ENCODE data around the gene OR9Q2. TPM values are rescaled to one million over a fixed set of nuclear protein-coding genes. Genes with fewer than 3 reads are reported as not detected.
"Not testable (repeated sequence)": the region's sequence is repeated elsewhere in the genome, so short reads cannot be mapped to it uniquely, and the experiment has no call there.

OR9Q2 gene
- total RNA-seq, 4 donors from 2014 or later = not detected

DNA sequence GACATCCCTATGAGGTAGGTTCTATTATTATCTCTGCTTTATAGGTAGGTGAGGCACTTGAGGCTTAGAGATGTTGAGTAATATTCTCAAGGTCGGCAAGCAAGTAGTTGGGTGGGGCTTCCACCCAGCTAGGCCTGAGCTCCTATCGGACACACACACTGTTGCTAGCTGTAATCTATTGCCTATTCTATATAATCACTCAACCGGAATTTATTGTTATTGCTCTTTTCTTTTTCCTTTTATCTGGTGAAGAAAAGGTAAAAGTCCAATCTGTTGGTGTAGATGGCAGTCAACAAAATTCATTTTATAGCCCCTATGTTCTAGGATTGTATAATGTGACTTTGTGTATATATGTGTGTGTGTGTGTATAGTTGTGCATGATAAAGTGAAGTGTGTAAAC, 3.4 kb downstream of the OR9Q2 start:
- 82 to 83% methylated on average over 3 of the region's 3 CpGs for WGBS, 2 donors (ENCODE audit: low coverage in 1 of 2)
- no peak overlapping the region for H3K4me3 ChIP-seq
- H3K36me3 ChIP-seq = no peaks in the 10 kb centered on the region
- H3K4me1 ChIP-seq = no peaks in the 10 kb centered on the region
- no peaks in the 10 kb centered on the region for H3K9me3 ChIP-seq
- H3K27ac ChIP-seq = no peak overlapping the region
- H3K27me3 ChIP-seq = no peaks in the 10 kb centered on the region
- no peak for TF ChIP-seq EP300 (IDR thresholded peaks at IDR 0.05)
- no peak for TF ChIP-seq CTCF (IDR thresholded peaks at IDR 0.05)
- no peak for TF ChIP-seq POLR2A (IDR thresholded peaks at IDR 0.05)
- no peak for TF ChIP-seq POLR2AphosphoS5 (IDR thresholded peaks at IDR 0.05)
- ATAC-seq = no peak

DNA sequence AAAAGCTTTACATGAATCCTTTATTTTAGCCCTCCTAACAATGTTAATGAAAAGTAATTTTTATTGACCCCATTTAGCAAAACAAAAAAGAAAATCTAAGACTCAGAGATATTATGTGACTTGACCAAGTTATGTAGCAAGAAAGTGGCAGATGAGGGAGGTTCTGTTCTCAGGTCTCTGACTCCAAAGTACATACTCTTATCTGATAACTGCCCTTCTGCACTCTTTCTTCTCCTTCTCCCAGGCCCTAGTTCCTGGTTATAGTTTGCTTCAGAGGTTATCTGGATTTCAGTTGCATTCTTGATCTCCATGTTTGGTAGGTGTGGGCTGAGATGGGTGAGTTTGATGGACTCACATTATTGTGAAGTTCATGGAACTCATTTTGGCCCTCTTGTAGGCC, 4.5 kb downstream of the OR9Q2 start:
- no peak for ATAC-seq
- Histone ChIP-seq H3K27me3 (no peaks in the 10 kb centered on the region), H3K4me1 (no peaks in the 10 kb centered on the region), H3K27ac (no peak overlapping the region), H3K9me3 (no peaks in the 10 kb centered on the region), H3K4me3 (no peak overlapping the region), H3K36me3 (no peaks in the 10 kb centered on the region)
- TF ChIP-seq EP300 (IDR thresholded peaks at IDR 0.05) (no peak), POLR2AphosphoS5 (IDR thresholded peaks at IDR 0.05) (no peak), CTCF (IDR thresholded peaks at IDR 0.05) (no peak), POLR2A (IDR thresholded peaks at IDR 0.05) (no peak)

DNA sequence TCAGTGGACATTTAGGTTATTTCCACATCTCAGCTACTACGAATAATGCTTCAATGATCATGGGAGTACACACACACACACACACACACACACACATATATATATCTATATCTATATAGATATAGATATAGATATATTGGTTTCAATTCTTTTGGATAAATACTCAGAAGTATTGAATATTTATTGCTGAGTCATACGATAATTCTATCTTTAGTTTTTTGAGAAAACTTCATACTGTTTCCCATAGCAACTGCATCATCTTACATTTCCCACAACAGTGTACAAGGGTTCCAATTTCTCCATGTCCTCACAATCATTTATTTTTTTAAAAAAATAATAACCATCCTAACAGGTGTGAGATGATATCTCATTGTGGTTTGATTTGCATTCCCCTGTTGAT, 7.1 kb downstream of the OR9Q2 start:
- Histone ChIP-seq H3K4me3 (no peak overlapping the region), H3K27ac (no peak overlapping the region), H3K27me3 (no peaks in the 10 kb centered on the region), H3K4me1 (no peaks in the 10 kb centered on the region), H3K36me3 (no peaks in the 10 kb centered on the region), H3K9me3 (no peaks in the 10 kb centered on the region)
- no peak for ATAC-seq
- WGBS, 2 donors (ENCODE audit: low coverage in 1 of 2) = 92 to 97% methylated on average over 2 of the region's 2 CpGs
- no peak for TF ChIP-seq EP300 (IDR thresholded peaks at IDR 0.05)
- TF ChIP-seq POLR2A (IDR thresholded peaks at IDR 0.05) = no peak
- no peak for TF ChIP-seq POLR2AphosphoS5 (IDR thresholded peaks at IDR 0.05)
- no peak for TF ChIP-seq CTCF (IDR thresholded peaks at IDR 0.05)

- no peaks in the 10 kb centered on the region for H3K4me1 ChIP-seq
- TF ChIP-seq POLR2AphosphoS5 (IDR thresholded peaks at IDR 0.05) = no peak
- no peak for TF ChIP-seq CTCF (IDR thresholded peaks at IDR 0.05)
- H3K27me3 ChIP-seq = no peaks in the 10 kb centered on the region
- no peaks in the 10 kb centered on the region for H3K36me3 ChIP-seq
- no peak for ATAC-seq
- H3K9me3 ChIP-seq = no peaks in the 10 kb centered on the region
- H3K4me3 ChIP-seq = no peak overlapping the region
- 27 to 36% methylated on average over 1 of the region's 1 CpG for WGBS, 2 donors (ENCODE audit: low coverage in 1 of 2)
- H3K27ac ChIP-seq = no peak overlapping the region
Measured at GRCh38 chr11:58199271-58199670, 10.4 kb downstream of the OR9Q2 start.

DNA sequence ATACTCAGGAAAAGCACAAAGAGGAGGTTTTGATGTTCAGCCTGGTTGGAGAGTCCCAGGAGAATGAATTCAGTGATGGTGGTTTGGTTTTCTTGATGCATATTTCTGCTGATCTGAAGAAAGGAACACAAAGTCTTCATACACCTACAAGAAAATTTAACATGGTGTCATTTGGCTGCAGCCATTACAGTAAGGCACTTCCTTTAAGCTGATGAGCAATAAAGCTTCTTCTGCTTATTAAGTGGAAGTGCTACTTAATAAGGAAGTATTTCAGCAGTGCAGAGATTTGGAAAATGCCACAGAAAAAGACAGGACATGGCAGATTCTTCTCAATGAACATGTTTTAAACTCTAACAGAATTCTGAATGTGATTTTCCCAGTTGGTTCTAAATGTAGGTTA, 15.2 kb downstream of the OR9Q2 start, which contains the start of gene OR1S2:
OR1S2 (minus strand) TSS at position 101 of the 400 bp plus-strand sequence; CDS start at position 101, 0 bp downstream.
- Histone ChIP-seq H3K36me3 (no peaks in the 10 kb centered on the region), H3K9me3 (no peaks in the 10 kb centered on the region), H3K27me3 (no peaks in the 10 kb centered on the region), H3K4me3 (no peak within 1 kb of the TSS), H3K27ac (no peak within 1 kb of the TSS), H3K4me1 (no peaks in the 10 kb centered on the region)
- TF ChIP-seq POLR2AphosphoS5 (IDR thresholded peaks at IDR 0.05) = no peak
- no peak for TF ChIP-seq CTCF (IDR thresholded peaks at IDR 0.05)
- no peak for TF ChIP-seq POLR2A (IDR thresholded peaks at IDR 0.05)
- no peak for TF ChIP-seq EP300 (IDR thresholded peaks at IDR 0.05)
- no peak for ATAC-seq

- no CpG with 5 or more reads among the region's 2 CpGs for WGBS, 2 donors (ENCODE audit: low coverage in 1 of 2)
- H3K9me3 ChIP-seq, H3K4me1 ChIP-seq, H3K4me3 ChIP-seq, H3K27ac ChIP-seq, H3K36me3 ChIP-seq, H3K27me3 ChIP-seq, ATAC-seq: not testable (repeated sequence)
Measured at GRCh38 chr11:58212420-58212819, 23.6 kb downstream of the OR9Q2 start, which contains the start of gene OR1S1. OR1S1 (plus strand) TSS chr11:58212720.
